ENCODE data around the gene JPH2.

DNA sequence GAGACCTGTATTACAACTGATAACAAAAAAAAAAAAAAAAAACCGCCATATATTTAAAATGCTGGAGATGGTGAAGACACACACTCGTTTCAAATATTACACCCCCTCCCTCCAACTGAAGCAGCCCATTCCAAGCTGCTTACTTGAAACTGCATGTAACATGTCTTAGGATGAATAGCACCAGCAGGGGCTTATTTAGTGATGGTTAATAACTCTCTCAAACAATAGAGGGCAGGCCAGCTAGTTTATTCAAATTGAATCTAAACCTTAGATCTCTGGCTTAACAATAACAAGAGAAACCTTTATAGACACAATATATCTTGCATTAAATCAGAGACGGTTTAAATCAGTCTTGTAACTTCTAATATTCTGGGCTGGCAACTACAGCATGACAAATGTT, 9.3 kb upstream of the JPH2 start:
- TF ChIP-seq ZNF274 (IDR thresholded peaks at IDR 0.05; ENCODE audit: low read depth, low read length) (no peak), SUZ12 (IDR thresholded peaks at IDR 0.05; ENCODE audit: extremely low read depth, insufficient read depth, insufficient read length) (no peak)

Measured in NT2/D1 (cell line).